Endothelial cell of umbilical vein (primary cell): ENCODE data around the gene NUB1. TPM values are rescaled to one million over a fixed set of nuclear protein-coding genes. Genes with fewer than 3 reads are reported as not detected.

Source experiments
- BruUV-seq: library from RNA; stranded (reverse); fragments of 400-500 nt; replicated peaks from 2 replicates; lab custom pipeline; 2021; lab: Mats Ljungman, UMichigan
- CTCF ChIA-PET: fragments of 300-600, 350-600 bp; sonication (Branson Sonifier 250); formaldehyde crosslinking; loops from one replicate; lab custom pipeline; 2021; ENCODE audit warnings: antibody characterized with exemption, inconsistent platforms; lab: Charles Lee
- POLR2A ChIA-PET: fragments of 300-600, 350-600 bp; sonication (Branson Sonifier 250); formaldehyde crosslinking; loops from one replicate; lab custom pipeline; 2021; ENCODE audit warnings: antibody characterized with exemption, inconsistent platforms; lab: Charles Lee
- DNase-seq: peaks from one replicate; pipeline ENCODE4 v3.0.0-alpha.2; 2011; ENCODE audit warnings: low read depth, low spot score
- FAIRE-seq: peaks from 2 replicates; lab custom pipeline; 2011; peaks lifted over from hg19 to GRCh38; lab: Jason Lieb, UNC
- H2AFZ ChIP-seq: 2 replicates; pipeline ENCODE4 v1.6.0; 2012; ENCODE audit warnings: low read depth, low read length, control low read depth, inconsistent platforms
- H3K27ac ChIP-seq: 2 replicates; pipeline ENCODE4 v1.5.1; 2011; ENCODE audit warnings: low read depth, mild to moderate bottlenecking, control low read depth, low read length, moderate library complexity; ENCODE audit not compliant: insufficient read depth
- H3K27me3 ChIP-seq, 2 experiments: 2 replicates each; pipeline versions ENCODE4 v1.6.0 to v1.6.1; 2011; ENCODE audit warnings: low read length in 2 of 2, mixed read lengths in 1 of 2; ENCODE audit not compliant: control insufficient read depth in 2 of 2, insufficient read depth in 2 of 2
- H3K36me3 ChIP-seq, 2 experiments: 2 replicates in 1 of 2; 3 replicates in 1 of 2; pipeline ENCODE4 v1.5.1; 2011; ENCODE audit warnings: low read length in 2 of 2, mild to moderate bottlenecking in 1 of 2, moderate library complexity in 1 of 2; ENCODE audit not compliant: control insufficient read depth in 2 of 2, insufficient read depth in 2 of 2; ENCODE audit errors: extremely low read depth in 1 of 2
- H3K4me1 ChIP-seq: 3 replicates; pipeline ENCODE4 v1.5.1; 2011; ENCODE audit warnings: mild to moderate bottlenecking, low read length; ENCODE audit not compliant: control insufficient read depth, insufficient read depth; ENCODE audit errors: extremely low read depth
- H3K4me2 ChIP-seq: 2 replicates; pipeline ENCODE4 v1.6.1; 2011; ENCODE audit warnings: low read length, control low read depth, mixed read lengths; ENCODE audit not compliant: insufficient read depth
- H3K4me3 ChIP-seq, 3 experiments: fragments of 200-600 bp in 1 of 3; sonication (generic), shearing (Covaris generic) in 1 of 3; replicated peaks in 1 of 3; 2 replicates each; pipeline ENCODE4 v1.5.1; 2011 to 2016; ENCODE audit warnings: control low read depth in 3 of 3, low read length in 3 of 3, mild to moderate bottlenecking in 2 of 3, inconsistent platforms in 1 of 3, low read depth in 1 of 3, moderate library complexity in 1 of 3; ENCODE audit not compliant: insufficient read depth in 1 of 3
- H3K79me2 ChIP-seq: 2 replicates; pipeline ENCODE4 v1.6.0; 2012; ENCODE audit warnings: low read length, inconsistent platforms; ENCODE audit not compliant: control insufficient read depth, insufficient read depth
- H3K9ac ChIP-seq: replicated peaks from 2 replicates; pipeline ENCODE3; 2011; ENCODE audit warnings: low read length, control low read depth; ENCODE audit not compliant: insufficient read depth; ENCODE audit errors: extremely low read depth
- H3K9me1 ChIP-seq: replicated peaks from 3 replicates; pipeline ENCODE4 v1.6.0; 2011; ENCODE audit warnings: mild to moderate bottlenecking, low read length; ENCODE audit not compliant: control insufficient read depth, insufficient read depth; ENCODE audit errors: extremely low read depth
- H3K9me3 ChIP-seq: replicated peaks from 2 replicates; pipeline ENCODE4 v1.5.1; 2012; ENCODE audit warnings: low read length, inconsistent platforms; ENCODE audit not compliant: control insufficient read depth, insufficient read depth
- H4K20me1 ChIP-seq: replicated peaks from 2 replicates; pipeline ENCODE3; 2011; ENCODE audit warnings: mild to moderate bottlenecking, low read length; ENCODE audit not compliant: control insufficient read depth, insufficient read depth; ENCODE audit errors: extremely low read depth
- CTCF ChIP-seq, 2 donors: IDR thresholded peaks; 1 replicate in 1 of 2; 2 replicates in 1 of 2; pipeline ENCODE4 v1.5.1; 2011; ENCODE audit warnings: low read length in 2 of 2, mild to moderate bottlenecking in 2 of 2, moderate library complexity in 2 of 2, control low read depth in 1 of 2, inconsistent platforms in 1 of 2, low read depth in 1 of 2; ENCODE audit not compliant: insufficient read depth in 1 of 2; ENCODE audit errors: extremely low read depth in 1 of 2
- EZH2 ChIP-seq: IDR thresholded peaks from 2 replicates; pipeline ENCODE4 v1.6.1; 2012; ENCODE audit warnings: borderline replicate concordance, low read depth, mild to moderate bottlenecking, moderate library complexity, low read length, inconsistent platforms; ENCODE audit not compliant: severe bottlenecking
- FOS ChIP-seq: IDR thresholded peaks from 2 replicates; pipeline ENCODE4 v1.6.1; 2011; ENCODE audit warnings: mild to moderate bottlenecking, low read length, moderate library complexity, borderline replicate concordance; ENCODE audit not compliant: insufficient read depth
- GATA2 ChIP-seq: IDR thresholded peaks from 2 replicates; pipeline ENCODE4 v1.7.0; 2011; ENCODE audit warnings: low read depth, mild to moderate bottlenecking, moderate library complexity, mixed read lengths, low read length; ENCODE audit not compliant: insufficient read length, insufficient read depth
- JUN ChIP-seq: IDR thresholded peaks from 2 replicates; pipeline ENCODE4 v1.6.1; 2011; ENCODE audit warnings: borderline replicate concordance, low read depth; ENCODE audit not compliant: insufficient read length, insufficient read depth
- MAX ChIP-seq: IDR thresholded peaks from 2 replicates; pipeline ENCODE4 v1.6.1; 2011; ENCODE audit not compliant: insufficient read depth, insufficient read length
- MYC ChIP-seq: IDR thresholded peaks from one replicate; pipeline ENCODE4 v1.6.1; 2011; ENCODE audit warnings: mild to moderate bottlenecking, low read depth, low read length
- POLR2A ChIP-seq: IDR thresholded peaks from 2 replicates; pipeline ENCODE4 v1.6.1; 2012; ENCODE audit warnings: low read depth, mild to moderate bottlenecking, control low read depth, low read length
- POLR2AphosphoS5 ChIP-seq: IDR thresholded peaks from 2 replicates; pipeline ENCODE4 v1.6.1; 2012; ENCODE audit warnings: low read depth, mild to moderate bottlenecking, control low read depth, low read length, moderate library complexity; ENCODE audit not compliant: insufficient read depth
- dilution Hi-C: fragments of 300-500 bp; cut with MboI; formaldehyde crosslinking; loops from one replicate; pipeline ENCODE4 v1.15.0; 2019; ENCODE audit warnings: low sequenced_read_pairs; ENCODE audit not compliant: extremely low pct_ligation_motif_present
- intact Hi-C: fragments of 100-400 bp; cut with micrococcal nuclease; formaldehyde crosslinking; loops from one replicate; pipeline ENCODE4 v1.10.0; 2022
- polyA plus RNA-seq, 4 experiments: library from polyadenylated mRNA; depleted of rRNA in 3 of 4; stranded (reverse) in 3 of 4; unstranded in 1 of 4; fragments of >200 nt; gene quantifications; 2 replicates each; pipeline versions ENCODE4 v1.2.1 to v1.2.3, GENCODE V29; 2011 to 2012; ENCODE audit warnings: missing spikeins in 1 of 4
- total RNA-seq: library from RNA; stranded (reverse); gene quantifications from 2 replicates; pipeline ENCODE4 v1.2.3, GENCODE V29; 2021

Gene NUB1
- total and polyA plus RNA-seq, 2 donors (not counting 3 experiments of a cell fraction or from before 2014, with no cell fraction given) = 28.0 to 46.2 TPM

GRCh38 chr7:151400626-151401315, 59.2 kb downstream of the NUB1 start:
- no peaks in the 10 kb centered on the region for H3K36me3 ChIP-seq
- no peaks in the 10 kb centered on the region for H3K27me3 ChIP-seq
- DNase-seq (no peak), FAIRE-seq (no peak)
- no peak for TF ChIP-seq EZH2
- TF ChIP-seq POLR2A = no peak
- no peak for TF ChIP-seq POLR2AphosphoS5
- no peak for TF ChIP-seq JUN
- no peak for TF ChIP-seq MYC
- TF ChIP-seq MAX = no peak
- TF ChIP-seq GATA2 = no peak
- TF ChIP-seq FOS = no peak
- TF ChIP-seq CTCF (IDR thresholded peaks at IDR 0.05; ENCODE audit: extremely low read depth in 1 of 2, insufficient read depth in 1 of 2, low read depth in 1 of 2, low read length in 2 of 2) = no peak
- no peak overlapping the region for H3K4me2 ChIP-seq
- H4K20me1 ChIP-seq = no peaks in the 10 kb centered on the region
- no peak overlapping the region for H2AFZ ChIP-seq
- CTCF ChIA-PET = interaction anchor here (1.0 kb wide), 1 partner anchor 18 kb away, joined by 3 read pairs; no protein-coding TSS in a partner anchor
- dilution Hi-C loops = no loop called here
- no peak overlapping the region for H3K27ac ChIP-seq
- BruUV-seq = no TSS peak
- no peak overlapping the region for H3K9ac ChIP-seq
- POLR2A ChIA-PET = no interaction called here
- H3K9me3 ChIP-seq = no peaks in the 10 kb centered on the region
- no peaks in the 10 kb centered on the region for H3K4me1 ChIP-seq
- no peaks in the 10 kb centered on the region for H3K79me2 ChIP-seq
- H3K9me1 ChIP-seq = no peaks in the 10 kb centered on the region
- intact Hi-C loops = no loop called here
- no peak overlapping the region for H3K4me3 ChIP-seq
